SIG-M5 treated with dmso at 0.1 percent for 504 hours (cell line): ENCODE measurements around the gene LHPP.
"Not testable (repeated sequence)": the region's sequence is repeated elsewhere in the genome, so short reads cannot be mapped to it uniquely, and the experiment has no call there.

ENCODE experiments used
- DNase-seq: peaks from one replicate; lab custom pipeline; 2025; ENCODE audit not compliant: unreplicated experiment; lab: John Stamatoyannopoulos, UW

Gene LHPP

GRCh38 chr10:124461642-124462347, at the start of gene LHPP:
TSS of gene LHPP (plus strand) at chr10:124461823. CDS start at chr10:124461863, 40 bp downstream.
- DNase-seq, result peak; percentile 73

GRCh38 chr10:124414076-124414475, 47.5 kb upstream of the LHPP start:
- DNase-seq, result no peak

- no peak for DNase-seq
Measured at GRCh38 chr10:124415210-124415609, 46.4 kb upstream of the LHPP start.

- DNase-seq, result no peak
Measured at GRCh38 chr10:124416733-124417132, 44.9 kb upstream of the LHPP start.

- DNase-seq, result peak; percentile 41
Measured at GRCh38 chr10:124417895-124418725, 43.5 kb upstream of the LHPP start.

GRCh38 chr10:124418726-124419501, 42.7 kb upstream of the LHPP start, which contains the start of gene OAT:
TSS of gene OAT (minus strand) at chr10:124418923. CDS start at chr10:124412171, 6,752 bp downstream.
- peak; percentile 90 for DNase-seq

GRCh38 chr10:124419635-124420034, 42.0 kb upstream of the LHPP start:
- DNase-seq, result no peak

GRCh38 chr10:124420254-124420653, 41.4 kb upstream of the LHPP start:
- DNase-seq, result no peak

- no peak for DNase-seq
Measured at GRCh38 chr10:124422742-124423141, 38.9 kb upstream of the LHPP start.

- no peak for DNase-seq
Measured at GRCh38 chr10:124423813-124424212, 37.8 kb upstream of the LHPP start.

GRCh38 chr10:124425227-124425962, 36.2 kb upstream of the LHPP start:
- DNase-seq, result no peak

GRCh38 chr10:124428207-124428777, 33.3 kb upstream of the LHPP start:
- DNase-seq, result no peak

- DNase-seq, result no peak
Measured at GRCh38 chr10:124429576-124429975, 32.0 kb upstream of the LHPP start.

GRCh38 chr10:124430077-124430476, 31.5 kb upstream of the LHPP start:
- DNase-seq, result no peak

GRCh38 chr10:124433461-124433860, 28.2 kb upstream of the LHPP start:
- no peak for DNase-seq

- DNase-seq, result not testable (repeated sequence)
Measured at GRCh38 chr10:124435683-124436082, 25.9 kb upstream of the LHPP start.

GRCh38 chr10:124436191-124436638, 25.4 kb upstream of the LHPP start:
- DNase-seq, result peak; percentile 19

GRCh38 chr10:124441694-124442093, 19.9 kb upstream of the LHPP start:
- not testable (repeated sequence) for DNase-seq

GRCh38 chr10:124446830-124447750, 14.5 kb upstream of the LHPP start:
- no peak for DNase-seq
